ENCODE measurements around the gene BCAS4.

Gene BCAS4

GRCh38 chr20:50866036-50866685 lies 71.3 kb downstream of the BCAS4 start:
- no peak for TF ChIP-seq CTCF (conservative IDR thresholded peaks at IDR 0.05)
- no peak for TF ChIP-seq ZFX (IDR thresholded peaks at IDR 0.05)
- H3K27ac ChIP-seq = no peak overlapping the region

GRCh38 chr20:50866831-50867230 lies 72.0 kb downstream of the BCAS4 start:
- no peak for TF ChIP-seq CTCF (conservative IDR thresholded peaks at IDR 0.05)
- no peak for TF ChIP-seq ZFX (IDR thresholded peaks at IDR 0.05)

GRCh38 chr20:50867805-50868204 lies 72.9 kb downstream of the BCAS4 start:
- no peak overlapping the region for H3K27ac ChIP-seq
- TF ChIP-seq CTCF (conservative IDR thresholded peaks at IDR 0.05) = no peak
- no peak for TF ChIP-seq ZFX (IDR thresholded peaks at IDR 0.05)

More at GRCh38 chr20:50866831-50867230, 72.0 kb downstream of the BCAS4 start:
- H3K27ac ChIP-seq = no peak overlapping the region

GRCh38 chr20:50868509-50869495 lies 73.9 kb downstream of the BCAS4 start:
- H3K27ac ChIP-seq = no peak overlapping the region
- no peak for TF ChIP-seq CTCF (conservative IDR thresholded peaks at IDR 0.05)
- no peak for TF ChIP-seq ZFX (IDR thresholded peaks at IDR 0.05)

- TF ChIP-seq ZFX (IDR thresholded peaks at IDR 0.05) = no peak
- TF ChIP-seq CTCF (conservative IDR thresholded peaks at IDR 0.05) = no peak
- no peak overlapping the region for H3K27ac ChIP-seq
These were observed 75.8 kb downstream of the BCAS4 start for GRCh38 chr20:50870561-50871161.

GRCh38 chr20:50872560-50873425 lies 77.9 kb downstream of the BCAS4 start:
- no peak overlapping the region for H3K27ac ChIP-seq
- no peak for TF ChIP-seq CTCF (conservative IDR thresholded peaks at IDR 0.05)
- no peak for TF ChIP-seq ZFX (IDR thresholded peaks at IDR 0.05)
